Esophagus muscularis mucosa (tissue), 4 donors: Measurements from ENCODE around the gene ASMTL. TPM values are rescaled to one million over a fixed set of nuclear protein-coding genes. Genes with fewer than 3 reads are reported as not detected.

Source experiments
- DNase-seq: peaks from one replicate; pipeline ENCODE4 v3.0.0-alpha.2; 2017; ENCODE audit errors: extremely low spot score
- H3K27ac ChIP-seq, 4 donors: fragments of 200-600 bp; sonication (generic); replicated peaks in 1 of 4; 1 replicate in 3 of 4; 2 replicates in 1 of 4; pipeline ENCODE4 v1.5.1; 2016 to 2019; ENCODE audit warnings: mild to moderate bottlenecking in 1 of 4
- H3K27me3 ChIP-seq, 4 donors: fragments of 200-600 bp; sonication (generic); one replicate each; pipeline versions ENCODE4 v1.5.1 to v1.6.0; 2016 to 2019
- H3K36me3 ChIP-seq, 4 donors: fragments of 200-600 bp; sonication (generic); one replicate each; pipeline ENCODE4 v1.5.1; 2016 to 2019
- H3K4me1 ChIP-seq, 4 donors: fragments of 200-600 bp; sonication (generic); one replicate each; pipeline ENCODE4 v1.5.1; 2016 to 2019
- H3K4me3 ChIP-seq, 4 donors: fragments of 200-600 bp; sonication (generic); 1 replicate in 2 of 4; 2 replicates in 2 of 4; pipeline ENCODE4 v1.5.1; 2016 to 2019; ENCODE audit warnings: mild to moderate bottlenecking in 4 of 4, moderate library complexity in 1 of 4
- H3K9me3 ChIP-seq, 4 donors: fragments of 200-600 bp; sonication (generic); 1 replicate in 3 of 4; 2 replicates in 1 of 4; pipeline ENCODE4 v1.5.1; 2016 to 2019
- CTCF ChIP-seq, 3 experiments: fragments of 200-600 bp in 2 of 3; fragments of 450-650 bp in 1 of 3; sonication (generic) in 2 of 3; IDR thresholded peaks; one replicate each; pipeline ENCODE4 v1.5.1; 2017 to 2019; ENCODE audit warnings: antibody characterized with exemption in 3 of 3, mild to moderate bottlenecking in 2 of 3, moderate library complexity in 1 of 3
- EP300 ChIP-seq: sonication (generic); formaldehyde crosslinking; IDR thresholded peaks from one replicate; pipeline ENCODE4 v1.6.1; 2017; ENCODE audit warnings: antibody characterized with exemption
- POLR2A ChIP-seq: fragments of 450-650 bp; IDR thresholded peaks from one replicate; pipeline ENCODE4 v1.6.1; 2017; ENCODE audit warnings: antibody characterized with exemption, moderate library complexity, mild to moderate bottlenecking, low read depth
- POLR2AphosphoS5 ChIP-seq, 2 donors: sonication (generic); formaldehyde crosslinking; IDR thresholded peaks; one replicate each; pipeline ENCODE4 v1.6.1; 2017; ENCODE audit warnings: antibody characterized with exemption in 2 of 2
- WGBS: methylation state at CpG from one replicate; pipeline ENCODE4 v1.1.5; 2018; 5-methylcytosine and 5-hydroxymethylcytosine counted together
- intact Hi-C: fragments of 100-400 bp; cut with DNase I; formaldehyde crosslinking; loops from one replicate; pipeline ENCODE4 v1.15.1; 2023
- total RNA-seq, 4 donors: library from RNA; depleted of rRNA; stranded (reverse); fragments of >200 nt; gene quantifications; one replicate each; pipeline versions ENCODE4 v1.1.0 to v1.2.1, GENCODE V29; 2016

Gene ASMTL
- total RNA-seq, 4 donors from 2014 or later, result 28.7 to 52.2 (median 32.8) TPM

- intact Hi-C loops, result no loop called here
- Histone ChIP-seq H3K27me3 (no peaks in the 10 kb centered on the region), H3K9me3 (no peaks in the 10 kb centered on the region), H3K4me3 (no peak overlapping the region), H3K4me1 (no peaks in the 10 kb centered on the region), H3K27ac (no peak overlapping the region), H3K36me3 (peaks cover 20 to 78% (median 55%) of the 10 kb centered on the region in 4 donors)
- DNase-seq, result no peak
- TF ChIP-seq POLR2A (no peak), CTCF (IDR thresholded peaks at IDR 0.05) (no peak), POLR2AphosphoS5 (IDR thresholded peaks at IDR 0.05) (no peak), EP300 (no peak)
- WGBS, result 81% methylated on average over 26 of the region's 27 CpGs
Measured at GRCh38 chrX:1400742-1401471, 51.8 kb downstream of the ASMTL start.

GRCh38 chrX:1400049-1400448, 52.7 kb downstream of the ASMTL start:
- H3K4me3 ChIP-seq, result no peak overlapping the region
- no peak for DNase-seq
- peaks cover 13 to 73% (median 46%) of the 10 kb centered on the region in 4 donors for H3K36me3 ChIP-seq
- WGBS, result 98% methylated on average over 8 of the region's 12 CpGs
- intact Hi-C loops, result no loop called here
- H3K27ac ChIP-seq, result no peak overlapping the region
- H3K4me1 ChIP-seq, result peaks cover 0 to 3% (median under 1%) of the 10 kb centered on the region in 4 donors
- TF ChIP-seq POLR2AphosphoS5 (IDR thresholded peaks at IDR 0.05) (no peak), CTCF (IDR thresholded peaks at IDR 0.05) (no peak), EP300 (no peak), POLR2A (no peak)
- no peaks in the 10 kb centered on the region for H3K27me3 ChIP-seq
- no peaks in the 10 kb centered on the region for H3K9me3 ChIP-seq

GRCh38 chrX:1398431-1399340, 54.0 kb downstream of the ASMTL start:
- no peaks in the 10 kb centered on the region for H3K9me3 ChIP-seq
- no peak overlapping the region for H3K27ac ChIP-seq
- H3K4me1 ChIP-seq, result peaks cover 4 to 16% (median 14%) of the 10 kb centered on the region in 4 donors
- no peaks in the 10 kb centered on the region for H3K27me3 ChIP-seq
- intact Hi-C loops, result no loop called here
- peak in 1 of 2 donors; percentile 11 for TF ChIP-seq POLR2AphosphoS5 (IDR thresholded peaks at IDR 0.05)
- TF ChIP-seq POLR2A, result no peak
- 88% methylated on average over 26 of the region's 29 CpGs for WGBS
- no peak for DNase-seq
- no peak overlapping the region for H3K4me3 ChIP-seq
- H3K36me3 ChIP-seq, result peaks cover 13 to 62% (median 35%) of the 10 kb centered on the region in 4 donors

GRCh38 chrX:1397441-1398270, 55.1 kb downstream of the ASMTL start:
- no peaks in the 10 kb centered on the region for H3K27me3 ChIP-seq
- no peak overlapping the region for H3K4me3 ChIP-seq
- WGBS, result 92% methylated on average over 25 of the region's 29 CpGs
- intact Hi-C loops, result no loop called here
- H3K4me1 ChIP-seq, result peaks cover 7 to 24% (median 21%) of the 10 kb centered on the region in 4 donors
- peaks cover 6 to 52% (median 26%) of the 10 kb centered on the region in 4 donors for H3K36me3 ChIP-seq
- no peaks in the 10 kb centered on the region for H3K9me3 ChIP-seq
- TF ChIP-seq POLR2AphosphoS5 (IDR thresholded peaks at IDR 0.05), result no peak
- no peak overlapping the region for H3K27ac ChIP-seq
- no peak for DNase-seq

- WGBS, result 87% methylated on average over 15 of the region's 15 CpGs
- H3K27ac ChIP-seq, result no peak overlapping the region
- no peak overlapping the region for H3K4me3 ChIP-seq
- TF ChIP-seq POLR2AphosphoS5 (IDR thresholded peaks at IDR 0.05) (no peak), EP300 (no peak), CTCF (IDR thresholded peaks at IDR 0.05) (no peak)
- H3K36me3 ChIP-seq, result peaks cover 6 to 46% (median 23%) of the 10 kb centered on the region in 4 donors
- peaks cover 7 to 24% (median 21%) of the 10 kb centered on the region in 4 donors for H3K4me1 ChIP-seq
- no peaks in the 10 kb centered on the region for H3K27me3 ChIP-seq
- DNase-seq, result no peak
- intact Hi-C loops, result no loop called here
- H3K9me3 ChIP-seq, result no peaks in the 10 kb centered on the region
Measured at GRCh38 chrX:1397001-1397400, 55.7 kb downstream of the ASMTL start.
